ENCODE data around the gene OTP.

Gene OTP

DNA sequence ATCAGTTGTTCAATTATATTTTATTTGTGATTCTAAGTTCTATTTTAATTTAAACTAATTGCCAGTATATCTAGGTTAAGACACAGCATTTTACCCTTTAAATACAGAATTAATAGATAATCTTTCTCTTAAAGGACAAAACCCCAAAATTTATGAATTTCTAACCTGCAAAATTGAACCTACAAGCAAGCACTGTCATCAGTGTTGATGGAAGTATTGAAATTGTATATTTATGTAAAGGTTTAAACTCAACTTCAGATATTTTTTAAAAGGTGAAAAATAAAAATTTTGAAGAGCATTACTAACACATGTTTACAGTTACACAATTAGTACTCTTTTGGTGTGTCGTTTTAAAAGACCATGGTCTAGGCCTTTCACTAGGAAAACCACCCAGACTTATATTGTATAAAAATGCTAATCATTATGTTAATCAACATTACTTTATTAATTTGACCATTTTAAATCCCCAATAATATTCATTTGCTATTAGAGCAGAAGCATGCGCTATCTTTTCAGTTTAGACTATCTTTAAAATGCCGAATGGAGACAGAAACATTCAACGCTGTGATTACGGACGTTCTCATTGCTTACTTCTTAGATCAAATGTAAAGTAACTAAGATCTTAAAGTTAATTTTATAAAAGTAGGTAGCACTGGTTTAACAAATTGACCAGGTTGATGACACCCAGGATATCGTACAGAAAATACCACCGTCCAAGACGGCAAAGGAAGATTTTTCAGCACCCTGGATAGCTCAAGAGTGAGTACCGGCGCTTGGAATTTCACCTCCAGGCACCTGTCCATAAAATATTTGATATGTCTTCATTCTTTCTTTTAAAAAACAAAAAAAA lies 3.2 kb downstream of the OTP start:
- ATAC-seq: no peak
- TF ChIP-seq, protein P1, sequence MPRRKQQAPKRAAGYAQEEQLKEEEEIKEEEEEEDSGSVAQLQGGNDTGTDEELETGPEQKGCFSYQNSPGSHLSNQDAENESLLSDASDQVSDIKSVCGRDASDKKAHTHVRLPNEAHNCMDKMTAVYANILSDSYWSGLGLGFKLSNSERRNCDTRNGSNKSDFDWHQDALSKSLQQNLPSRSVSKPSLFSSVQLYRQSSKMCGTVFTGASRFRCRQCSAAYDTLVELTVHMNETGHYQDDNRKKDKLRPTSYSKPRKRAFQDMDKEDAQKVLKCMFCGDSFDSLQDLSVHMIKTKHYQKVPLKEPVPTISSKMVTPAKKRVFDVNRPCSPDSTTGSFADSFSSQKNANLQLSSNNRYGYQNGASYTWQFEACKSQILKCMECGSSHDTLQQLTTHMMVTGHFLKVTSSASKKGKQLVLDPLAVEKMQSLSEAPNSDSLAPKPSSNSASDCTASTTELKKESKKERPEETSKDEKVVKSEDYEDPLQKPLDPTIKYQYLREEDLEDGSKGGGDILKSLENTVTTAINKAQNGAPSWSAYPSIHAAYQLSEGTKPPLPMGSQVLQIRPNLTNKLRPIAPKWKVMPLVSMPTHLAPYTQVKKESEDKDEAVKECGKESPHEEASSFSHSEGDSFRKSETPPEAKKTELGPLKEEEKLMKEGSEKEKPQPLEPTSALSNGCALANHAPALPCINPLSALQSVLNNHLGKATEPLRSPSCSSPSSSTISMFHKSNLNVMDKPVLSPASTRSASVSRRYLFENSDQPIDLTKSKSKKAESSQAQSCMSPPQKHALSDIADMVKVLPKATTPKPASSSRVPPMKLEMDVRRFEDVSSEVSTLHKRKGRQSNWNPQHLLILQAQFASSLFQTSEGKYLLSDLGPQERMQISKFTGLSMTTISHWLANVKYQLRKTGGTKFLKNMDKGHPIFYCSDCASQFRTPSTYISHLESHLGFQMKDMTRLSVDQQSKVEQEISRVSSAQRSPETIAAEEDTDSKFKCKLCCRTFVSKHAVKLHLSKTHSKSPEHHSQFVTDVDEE (CRISPR knock-in tag; IDR thresholded peaks at IDR 0.05): no peak
- TF ChIP-seq GLIS3 (CRISPR knock-in tag; IDR thresholded peaks at IDR 0.05): no peak

DNA sequence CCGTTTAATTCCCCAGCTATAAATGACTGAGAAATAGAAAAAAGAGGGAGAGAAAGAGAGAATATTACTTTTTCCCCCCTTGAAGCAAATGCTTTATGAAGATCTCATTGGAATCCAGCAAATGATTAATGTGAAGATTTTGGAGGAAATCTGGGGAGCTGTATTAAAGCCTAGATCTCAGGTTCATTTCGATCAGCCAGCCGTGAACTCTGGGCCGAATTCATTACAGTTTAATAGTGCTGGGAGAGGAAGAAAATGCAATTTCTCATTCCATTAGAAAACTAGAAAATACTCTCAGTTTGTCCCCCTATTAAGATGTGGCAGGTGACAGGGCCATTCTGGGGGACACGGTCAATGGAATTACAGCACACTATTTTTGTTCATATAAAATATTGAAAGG lies 4.8 kb downstream of the OTP start:
- TF ChIP-seq, protein P1 (CRISPR knock-in tag; IDR thresholded peaks at IDR 0.05): no peak
- TF ChIP-seq TOX (CRISPR knock-in tag; IDR thresholded peaks at IDR 0.05; ENCODE audit: borderline replicate concordance): no peak
- TF ChIP-seq PATZ1 (CRISPR knock-in tag; IDR thresholded peaks at IDR 0.05; ENCODE audit: borderline replicate concordance): no peak
- TF ChIP-seq SNAI2 (CRISPR knock-in tag; IDR thresholded peaks at IDR 0.05): no peak
- TF ChIP-seq ZNF70 (CRISPR knock-in tag; IDR thresholded peaks at IDR 0.05): no peak
- no peak for TF ChIP-seq CSRNP3 (CRISPR knock-in tag; IDR thresholded peaks at IDR 0.05)
- no peak for TF ChIP-seq ZNF565 (CRISPR knock-in tag; conservative IDR thresholded peaks at IDR 0.05; ENCODE audit: low read depth)
- TF ChIP-seq ZNF8 (CRISPR knock-in tag; IDR thresholded peaks at IDR 0.05): no peak
- no peak for TF ChIP-seq ZFP3 (CRISPR knock-in tag; IDR thresholded peaks at IDR 0.05)
- TF ChIP-seq CSDC2 (CRISPR knock-in tag; IDR thresholded peaks at IDR 0.05): no peak
- TF ChIP-seq, protein P2, sequence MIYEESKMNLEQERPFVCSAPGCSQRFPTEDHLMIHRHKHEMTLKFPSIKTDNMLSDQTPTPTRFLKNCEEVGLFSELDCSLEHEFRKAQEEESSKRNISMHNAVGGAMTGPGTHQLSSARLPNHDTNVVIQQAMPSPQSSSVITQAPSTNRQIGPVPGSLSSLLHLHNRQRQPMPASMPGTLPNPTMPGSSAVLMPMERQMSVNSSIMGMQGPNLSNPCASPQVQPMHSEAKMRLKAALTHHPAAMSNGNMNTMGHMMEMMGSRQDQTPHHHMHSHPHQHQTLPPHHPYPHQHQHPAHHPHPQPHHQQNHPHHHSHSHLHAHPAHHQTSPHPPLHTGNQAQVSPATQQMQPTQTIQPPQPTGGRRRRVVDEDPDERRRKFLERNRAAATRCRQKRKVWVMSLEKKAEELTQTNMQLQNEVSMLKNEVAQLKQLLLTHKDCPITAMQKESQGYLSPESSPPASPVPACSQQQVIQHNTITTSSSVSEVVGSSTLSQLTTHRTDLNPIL (CRISPR knock-in tag; IDR thresholded peaks at IDR 0.05; ENCODE audit: low read depth): no peak
- no peak for TF ChIP-seq ARNTL (CRISPR knock-in tag; IDR thresholded peaks at IDR 0.05; ENCODE audit: borderline replicate concordance, low read depth)
- ATAC-seq: no peak

- no peak for ATAC-seq
- TF ChIP-seq ZFP3 (CRISPR knock-in tag; IDR thresholded peaks at IDR 0.05) (no peak), ZNF565 (CRISPR knock-in tag; conservative IDR thresholded peaks at IDR 0.05; ENCODE audit: low read depth) (no peak), PATZ1 (CRISPR knock-in tag; IDR thresholded peaks at IDR 0.05; ENCODE audit: borderline replicate concordance) (no peak), ESRRG (CRISPR knock-in tag; IDR thresholded peaks at IDR 0.05) (no peak), ZFP30 (CRISPR knock-in tag; IDR thresholded peaks at IDR 0.05) (no peak), RARB (CRISPR knock-in tag; IDR thresholded peaks at IDR 0.05) (no peak), BACH2 (CRISPR knock-in tag; IDR thresholded peaks at IDR 0.05; ENCODE audit: borderline replicate concordance) (no peak), CSDC2 (CRISPR knock-in tag; IDR thresholded peaks at IDR 0.05) (no peak)
- TF ChIP-seq, protein P1 (CRISPR knock-in tag; IDR thresholded peaks at IDR 0.05): no peak
- TF ChIP-seq, protein P3, sequence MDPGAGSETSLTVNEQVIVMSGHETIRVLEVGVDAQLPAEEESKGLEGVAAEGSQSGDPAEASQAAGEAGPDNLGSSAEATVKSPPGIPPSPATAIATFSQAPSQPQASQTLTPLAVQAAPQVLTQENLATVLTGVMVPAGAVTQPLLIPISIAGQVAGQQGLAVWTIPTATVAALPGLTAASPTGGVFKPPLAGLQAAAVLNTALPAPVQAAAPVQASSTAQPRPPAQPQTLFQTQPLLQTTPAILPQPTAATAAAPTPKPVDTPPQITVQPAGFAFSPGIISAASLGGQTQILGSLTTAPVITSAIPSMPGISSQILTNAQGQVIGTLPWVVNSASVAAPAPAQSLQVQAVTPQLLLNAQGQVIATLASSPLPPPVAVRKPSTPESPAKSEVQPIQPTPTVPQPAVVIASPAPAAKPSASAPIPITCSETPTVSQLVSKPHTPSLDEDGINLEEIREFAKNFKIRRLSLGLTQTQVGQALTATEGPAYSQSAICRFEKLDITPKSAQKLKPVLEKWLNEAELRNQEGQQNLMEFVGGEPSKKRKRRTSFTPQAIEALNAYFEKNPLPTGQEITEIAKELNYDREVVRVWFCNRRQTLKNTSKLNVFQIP (CRISPR knock-in tag; IDR thresholded peaks at IDR 0.05; ENCODE audit: borderline replicate concordance, low read depth): no peak
These were observed 5.3 kb downstream of the OTP start for GRCh38 chr5:77633207-77633675.

Data from SK-N-SH treated with all-trans-retinoic acid at 6 μM for 48 hours (cell line).